ENCODE measurements around the gene NDUFS4. TPM values are rescaled to one million over a fixed set of nuclear protein-coding genes. Genes with fewer than 3 reads are reported as not detected.
A peak's percentile ranks its signal among the peaks of the same experiment; 100 is the strongest.
"Not testable (repeated sequence)": the region's sequence is repeated elsewhere in the genome, so short reads cannot be mapped to it uniquely, and the experiment has no call there.

NDUFS4 gene
- total RNA-seq, 1 donor from 2014 or later, result 71.3 TPM

DNA sequence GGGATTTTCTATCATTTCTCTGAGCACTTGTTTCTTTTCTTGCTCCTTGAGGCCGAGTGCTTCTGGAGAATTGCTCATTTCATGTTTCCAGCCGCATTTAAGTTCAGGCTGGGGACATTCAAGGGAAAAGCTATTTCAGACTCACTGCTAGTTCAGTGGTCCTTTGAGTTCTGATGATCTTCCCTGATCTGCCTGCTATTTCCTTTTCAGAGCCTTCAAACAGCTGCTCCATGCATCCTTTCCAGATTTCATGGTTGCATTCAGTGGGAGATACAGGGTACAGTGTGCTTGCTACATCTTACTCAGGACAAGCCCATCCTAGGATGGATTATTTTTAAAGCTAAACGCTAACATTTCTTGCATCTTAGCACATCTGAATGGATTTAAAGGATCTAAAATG, 14.7 kb downstream of the NDUFS4 start:
- DNase-seq (ENCODE audit: low spot score), result peak; percentile 58

DNA sequence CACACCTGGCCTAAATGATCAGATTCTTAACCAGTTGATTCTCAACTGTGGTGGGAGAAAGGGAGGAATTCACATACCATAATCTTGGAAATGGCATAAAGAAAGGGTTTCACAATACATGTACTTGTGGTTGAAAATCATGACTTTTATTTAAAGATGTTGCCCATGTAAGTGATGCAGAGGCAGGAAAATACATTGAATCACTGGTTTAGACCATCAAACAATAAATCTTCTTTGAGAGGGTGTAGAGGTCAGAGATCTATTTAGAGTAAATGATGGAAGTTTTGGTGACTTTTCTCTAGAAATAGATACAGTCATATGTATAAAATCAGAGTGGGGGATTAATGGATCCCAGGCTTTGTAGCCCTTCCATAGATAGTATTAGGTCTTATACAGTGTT, 15.4 kb downstream of the NDUFS4 start:
- no peak for DNase-seq (ENCODE audit: low spot score)

DNA sequence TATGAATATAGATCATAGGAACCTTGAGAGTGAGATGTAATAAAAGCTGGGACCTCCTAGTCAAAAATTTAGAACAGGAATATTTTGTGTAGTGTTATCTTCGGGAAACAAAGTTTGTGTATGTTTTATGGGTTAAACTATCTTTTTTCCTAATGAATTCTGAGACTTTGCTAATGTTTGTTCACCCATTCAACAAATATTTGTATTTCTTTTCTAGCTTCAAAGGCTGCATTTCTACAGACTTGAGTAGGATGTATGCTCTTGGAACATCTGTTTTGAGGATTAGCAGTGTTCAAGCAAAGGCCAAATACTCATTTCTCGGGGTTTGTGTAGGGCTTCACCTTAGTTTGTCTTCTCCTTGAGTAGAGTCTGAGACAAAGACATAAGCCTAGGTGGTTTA, 16.2 kb downstream of the NDUFS4 start:
- DNase-seq (ENCODE audit: low spot score), result no peak

DNA sequence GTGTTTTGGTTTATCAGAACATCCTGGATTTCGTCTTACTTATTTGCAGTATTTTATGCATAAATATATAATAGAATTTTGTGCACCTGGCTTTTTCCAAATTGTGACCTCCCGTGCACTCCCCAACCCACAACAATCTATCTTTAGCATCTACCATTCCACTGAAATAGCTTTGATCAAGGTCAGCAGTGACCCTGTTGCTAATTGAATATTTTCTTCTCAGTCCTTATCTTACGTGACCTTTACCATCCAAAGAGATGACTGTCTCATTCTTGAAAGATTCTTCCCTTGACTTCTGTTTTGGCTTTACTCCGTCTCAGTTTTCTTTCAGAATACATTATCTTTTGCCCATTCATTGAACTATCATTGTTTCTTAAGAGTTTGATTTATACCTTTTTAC, 18.4 kb downstream of the NDUFS4 start:
- no peak for DNase-seq (ENCODE audit: low spot score)

DNA sequence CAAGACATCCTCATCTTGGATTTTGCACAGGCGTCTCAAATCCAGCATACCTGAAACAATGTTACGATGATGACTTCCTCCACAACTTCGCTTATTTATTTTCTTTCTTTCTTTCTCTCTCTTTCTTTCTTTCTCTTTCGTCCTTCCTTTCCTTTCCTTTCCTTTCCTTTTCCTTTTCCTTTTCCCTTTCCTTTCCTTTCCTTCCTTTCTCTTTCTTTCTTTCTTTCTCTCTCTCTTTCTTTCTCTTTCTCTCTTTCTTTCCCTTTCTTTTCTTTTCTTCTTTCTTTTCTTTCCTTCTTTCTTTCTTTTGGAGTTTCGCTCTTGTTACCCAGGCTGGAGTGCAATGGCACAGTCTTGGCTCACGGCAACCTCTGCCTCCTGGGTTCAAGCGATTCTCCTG, 20.1 kb downstream of the NDUFS4 start:
- no peak for DNase-seq (ENCODE audit: low spot score)

DNA sequence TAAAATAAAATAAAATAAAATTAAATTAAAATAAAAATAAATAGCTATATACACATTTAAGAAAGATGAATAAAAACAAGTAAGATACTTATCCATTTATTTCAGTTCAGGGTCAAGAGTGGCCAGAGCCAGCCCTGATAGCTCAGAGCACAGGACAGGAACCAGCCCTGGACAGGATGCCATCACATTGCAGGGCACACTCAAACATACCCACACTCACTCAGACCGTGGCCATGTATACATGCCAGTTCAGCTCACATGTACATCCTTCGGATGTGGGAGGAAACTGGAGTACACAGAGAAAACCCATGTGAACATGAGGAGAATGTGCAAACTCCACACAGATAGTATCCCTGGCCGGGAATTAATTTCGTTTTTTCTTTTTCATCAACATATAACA, 21.8 kb downstream of the NDUFS4 start:
- DNase-seq (ENCODE audit: low spot score), result no peak

DNA sequence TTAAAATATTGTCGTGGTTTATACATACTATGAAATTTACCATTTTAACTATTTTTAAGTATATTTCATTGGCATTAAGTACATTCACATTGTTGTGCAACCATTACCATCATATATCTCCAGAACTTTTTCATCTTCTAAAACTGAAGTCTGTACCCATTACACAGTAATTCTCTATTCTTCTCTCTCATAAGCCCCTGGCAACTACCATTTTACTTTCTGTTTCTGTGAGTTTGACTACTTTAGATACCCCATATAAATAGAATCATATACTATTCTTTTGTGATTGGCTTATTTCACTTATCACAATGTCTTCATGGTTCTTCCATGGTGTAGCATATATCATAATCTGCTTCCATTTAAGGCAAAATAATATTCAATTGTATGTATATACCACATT, 30.3 kb downstream of the NDUFS4 start:
- no peak for DNase-seq (ENCODE audit: low spot score)

DNA sequence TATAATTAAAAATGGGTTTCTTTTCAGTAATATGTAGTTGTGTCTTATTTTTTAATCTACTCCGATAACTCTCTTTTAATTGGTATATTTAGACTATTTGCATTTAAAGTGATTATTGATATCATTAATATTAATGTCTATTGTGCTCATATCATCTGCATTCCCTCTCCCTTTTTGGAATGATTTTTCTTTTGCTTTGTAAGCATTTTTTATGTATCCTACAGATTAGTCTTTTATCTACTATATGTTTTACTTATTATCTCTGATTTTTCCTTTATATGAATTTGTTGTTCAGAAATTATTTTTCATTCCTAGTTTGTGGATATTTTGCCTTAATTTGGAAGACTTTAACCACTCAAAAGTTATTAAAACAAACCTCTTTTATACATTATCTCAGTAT, 34.0 kb downstream of the NDUFS4 start:
- no peak for DNase-seq (ENCODE audit: low spot score)

DNA sequence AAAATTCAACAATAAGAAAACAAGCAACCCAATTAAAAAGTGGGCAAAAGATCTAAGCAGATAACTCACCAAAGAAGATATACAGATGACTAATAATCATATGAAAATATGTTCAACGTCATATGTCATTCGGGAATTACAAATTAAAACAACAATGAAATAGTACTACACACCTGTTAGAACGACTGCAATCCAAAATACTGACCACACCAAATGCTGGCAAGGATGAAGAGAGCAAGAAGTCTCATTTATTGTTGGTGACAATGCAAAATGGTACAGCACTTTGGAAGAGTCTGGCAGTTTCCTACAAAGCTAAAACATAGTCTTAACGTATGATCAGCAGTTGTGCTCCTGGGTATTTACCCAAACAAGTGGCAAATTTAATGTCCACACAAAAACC, 37.5 kb downstream of the NDUFS4 start:
- no peak for DNase-seq (ENCODE audit: low spot score)

DNA sequence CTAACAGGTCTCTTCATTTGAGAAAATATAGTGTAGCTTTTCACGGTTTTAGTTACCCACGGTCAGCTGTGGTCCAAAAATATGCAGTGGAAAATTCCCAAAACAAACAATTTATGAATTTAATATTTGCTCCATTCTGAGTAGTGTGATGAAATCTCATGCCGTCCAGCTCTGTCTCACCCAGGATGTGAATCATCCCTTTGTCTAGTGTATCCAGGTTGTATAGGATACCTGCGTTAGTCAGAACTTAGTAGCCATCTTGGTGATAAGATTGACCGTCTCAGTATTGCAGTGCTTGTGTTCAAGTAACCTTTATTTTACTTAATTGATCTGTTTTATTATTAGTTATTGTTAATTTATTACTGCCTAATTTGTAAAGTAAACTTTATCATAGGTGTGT, 41.1 kb downstream of the NDUFS4 start:
- DNase-seq (ENCODE audit: low spot score), result no peak

DNA sequence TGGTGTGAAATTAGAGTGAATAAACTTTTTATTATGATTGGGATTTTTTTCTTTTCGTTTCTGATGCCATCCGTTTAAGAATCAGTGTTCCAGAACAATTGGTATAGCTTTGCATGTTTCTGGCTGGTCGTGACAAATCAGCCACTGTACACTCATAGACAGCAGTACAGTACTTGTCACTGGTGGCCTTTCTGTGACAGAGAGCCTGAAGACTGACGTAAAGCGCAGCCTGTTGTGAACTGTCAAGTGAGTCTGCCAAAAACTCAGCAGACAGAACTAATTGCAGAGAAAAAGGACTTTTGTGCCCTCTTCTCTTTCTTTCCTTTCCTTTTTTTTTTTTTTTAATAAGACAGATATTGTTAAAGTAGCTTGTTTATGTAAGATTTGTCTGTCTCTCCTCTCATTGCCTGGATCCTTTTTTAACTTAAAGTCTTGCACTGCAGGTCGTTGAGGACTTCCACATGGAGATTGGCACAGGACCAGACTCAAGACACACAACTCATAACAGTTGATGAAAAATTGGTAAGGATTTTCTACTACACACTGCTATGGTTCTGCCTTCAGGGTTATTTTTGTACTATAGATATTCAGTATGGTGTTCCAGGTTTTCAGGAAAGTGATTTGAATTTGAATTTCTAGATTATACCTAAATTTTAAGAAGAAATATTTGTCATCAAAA, 42.7 kb downstream of the NDUFS4 start:
- DNase-seq (ENCODE audit: low spot score), result peak; percentile 59

DNA sequence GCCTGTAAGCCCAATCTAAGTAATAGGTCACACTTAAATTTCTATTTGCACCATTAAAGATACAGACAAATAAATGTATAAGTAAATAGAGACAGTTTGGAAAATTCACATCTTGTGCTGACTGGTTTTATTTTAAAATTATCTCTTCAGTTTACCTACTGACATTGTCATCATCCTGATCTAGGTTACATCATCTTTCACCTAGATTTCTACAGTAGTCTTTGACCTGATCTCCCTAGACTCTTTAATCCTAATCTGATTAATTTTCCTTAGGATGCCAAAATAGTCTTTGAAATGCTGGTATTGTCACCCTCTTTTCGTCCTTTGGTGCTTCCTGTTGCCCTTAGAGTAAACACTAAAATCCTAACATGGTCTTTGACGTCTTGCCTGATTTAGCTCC, 43.9 kb downstream of the NDUFS4 start:
- DNase-seq (ENCODE audit: low spot score), result no peak

DNA sequence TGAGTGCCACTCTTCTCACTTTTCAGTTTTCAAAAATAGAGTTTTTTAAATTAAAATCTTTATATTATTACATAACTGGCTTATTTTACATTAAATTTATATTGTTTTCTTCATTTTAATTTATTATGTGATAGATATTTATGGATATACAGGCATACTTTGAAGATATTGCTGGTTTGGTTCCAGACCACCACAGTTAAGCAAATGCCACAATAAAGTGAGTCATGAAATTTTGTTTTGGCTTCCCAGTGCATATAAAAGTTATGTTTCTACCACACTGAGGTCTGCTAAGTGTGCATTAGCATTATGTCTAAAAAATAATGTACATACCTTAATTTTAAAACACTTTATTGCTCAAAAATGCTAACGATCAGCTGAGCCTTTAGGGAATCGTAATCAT, 47.4 kb downstream of the NDUFS4 start:
- peak; percentile 23 for DNase-seq (ENCODE audit: low spot score)

DNA sequence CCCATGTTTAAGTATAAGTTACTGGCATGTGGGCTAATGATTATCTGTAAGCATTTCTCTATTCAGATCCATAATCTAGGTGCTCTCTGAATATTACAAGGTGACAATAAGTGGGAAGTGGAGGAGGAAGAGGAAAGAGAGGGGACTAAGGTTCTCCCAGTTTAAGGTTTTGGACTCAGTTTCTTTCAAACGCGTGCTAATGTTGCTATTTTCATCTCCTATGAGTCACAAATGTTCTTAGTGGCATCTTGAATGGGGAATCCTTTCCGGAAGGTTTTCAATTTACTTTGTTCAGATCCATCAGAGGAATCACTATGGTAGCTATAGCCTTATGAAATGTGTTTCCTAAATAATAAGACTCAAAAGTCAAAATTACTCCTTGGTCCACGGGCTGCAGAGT, 48.5 kb downstream of the NDUFS4 start:
- not testable (repeated sequence) for DNase-seq (ENCODE audit: low spot score)

DNA sequence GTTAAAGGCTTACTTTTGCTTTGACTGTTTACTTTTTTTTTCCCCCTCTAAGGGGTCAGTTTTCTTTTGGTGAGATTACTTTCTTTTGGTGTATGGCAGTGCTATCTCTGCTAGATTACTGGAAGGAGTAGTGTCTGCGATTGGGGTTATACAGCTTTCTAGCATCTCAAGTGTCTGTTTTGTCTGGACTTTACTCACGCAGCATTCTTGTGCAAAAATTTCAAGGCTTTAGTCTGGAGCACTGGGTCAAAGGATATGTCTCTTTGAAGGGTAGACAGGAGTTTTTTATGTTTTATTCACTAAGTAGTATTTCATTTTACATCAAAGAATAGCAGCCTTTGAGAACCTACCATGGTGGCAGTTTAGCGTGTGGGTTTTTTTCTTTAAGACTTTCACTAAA, 52.6 kb downstream of the NDUFS4 start:
- DNase-seq (ENCODE audit: low spot score), result peak; percentile 88

DNA sequence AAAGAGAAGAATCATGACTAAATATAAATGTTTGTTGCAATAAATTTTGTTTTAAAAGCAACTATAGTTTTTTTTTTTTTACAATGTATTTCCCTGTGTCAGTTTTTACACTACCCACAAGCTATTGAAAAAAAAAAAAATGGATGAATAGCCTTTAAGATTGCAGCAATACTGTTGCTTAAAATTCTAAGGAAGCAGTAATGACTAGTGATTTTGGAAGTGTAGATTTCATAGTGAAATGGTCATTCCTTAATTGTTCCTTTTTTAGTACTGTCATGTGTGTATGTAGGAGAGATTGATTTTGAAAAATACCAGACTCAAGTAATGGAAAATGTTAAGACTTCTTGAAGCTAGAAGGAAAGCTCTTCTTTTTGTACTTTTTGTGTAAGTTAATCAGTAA, 53.1 kb downstream of the NDUFS4 start:
- peak; percentile 43 for DNase-seq (ENCODE audit: low spot score)

DNA sequence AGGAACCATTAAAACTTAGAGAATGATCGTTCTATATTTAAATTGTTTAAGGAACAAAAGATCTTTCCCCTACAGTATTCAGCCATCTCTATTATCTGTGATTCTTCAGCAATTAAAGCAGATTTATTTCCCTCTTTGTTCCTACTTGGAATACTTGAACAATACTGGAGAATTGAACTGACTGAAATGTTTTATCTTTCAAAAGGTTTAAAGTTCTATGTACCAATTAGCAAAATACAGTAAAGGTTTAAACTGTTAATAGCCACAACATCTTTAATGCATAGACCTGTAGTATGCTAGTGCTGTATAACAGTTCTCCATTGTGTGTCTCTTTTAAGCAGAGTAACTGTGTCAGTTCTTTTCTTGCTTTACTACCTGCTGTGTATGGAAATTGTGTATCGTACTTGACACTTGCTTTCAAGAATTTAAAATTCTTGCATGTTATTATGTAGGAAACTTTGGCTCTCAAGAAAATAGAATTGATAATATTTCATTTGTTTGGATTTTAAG, 54.0 kb downstream of the NDUFS4 start:
- DNase-seq (ENCODE audit: low spot score), result no peak

DNA sequence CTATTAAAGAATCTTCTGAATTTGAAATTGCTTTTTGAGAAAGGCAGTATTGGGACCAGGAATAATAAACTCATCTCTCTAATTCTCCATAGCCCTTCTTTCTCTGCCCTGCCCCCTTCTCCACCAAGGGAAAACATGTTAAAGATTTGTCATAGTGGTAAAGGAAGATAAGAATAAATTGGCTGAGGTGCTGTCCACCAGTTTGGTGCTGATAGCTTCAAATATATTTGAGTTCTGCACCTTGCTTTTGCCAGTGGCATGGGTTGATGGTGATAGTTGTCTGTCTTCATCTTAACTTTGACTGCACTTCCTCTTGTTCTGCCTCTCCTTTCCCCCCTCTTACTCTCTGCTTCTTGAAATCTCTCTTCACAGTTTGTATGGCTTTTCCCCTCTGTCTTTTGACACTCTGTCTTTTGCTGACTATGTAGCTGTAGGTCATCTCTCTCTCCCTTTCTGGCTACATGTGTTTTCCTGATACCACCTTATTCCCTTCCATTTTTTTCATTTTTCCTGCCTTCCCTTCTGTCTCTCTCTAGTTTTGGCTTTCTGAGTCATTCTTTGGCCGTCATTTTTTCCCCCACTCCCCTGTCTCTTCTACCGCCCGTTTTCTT, 56.6 kb downstream of the NDUFS4 start:
- no peak for DNase-seq (ENCODE audit: low spot score)

DNA sequence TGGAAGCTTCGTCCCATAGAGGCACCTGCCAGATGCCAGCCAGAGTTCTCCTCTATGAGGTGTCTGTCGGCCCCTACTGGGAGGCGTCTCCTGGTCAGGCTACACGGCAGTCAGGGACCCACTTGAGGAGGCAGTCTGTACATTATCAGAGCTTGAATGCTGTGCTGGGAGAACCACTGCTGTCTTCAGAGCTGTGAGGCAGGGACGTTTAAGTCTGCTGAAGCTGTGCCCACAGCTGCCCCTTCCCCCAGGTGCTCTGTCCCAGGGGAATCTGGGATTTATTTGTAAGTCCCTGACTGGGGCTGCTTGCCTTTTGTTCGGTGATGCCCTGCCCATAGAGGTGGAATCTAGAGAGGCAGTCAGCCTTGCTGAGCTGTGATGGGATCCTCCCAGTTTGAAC, 70.8 kb downstream of the NDUFS4 start:
- DNase-seq (ENCODE audit: low spot score), result no peak

DNA sequence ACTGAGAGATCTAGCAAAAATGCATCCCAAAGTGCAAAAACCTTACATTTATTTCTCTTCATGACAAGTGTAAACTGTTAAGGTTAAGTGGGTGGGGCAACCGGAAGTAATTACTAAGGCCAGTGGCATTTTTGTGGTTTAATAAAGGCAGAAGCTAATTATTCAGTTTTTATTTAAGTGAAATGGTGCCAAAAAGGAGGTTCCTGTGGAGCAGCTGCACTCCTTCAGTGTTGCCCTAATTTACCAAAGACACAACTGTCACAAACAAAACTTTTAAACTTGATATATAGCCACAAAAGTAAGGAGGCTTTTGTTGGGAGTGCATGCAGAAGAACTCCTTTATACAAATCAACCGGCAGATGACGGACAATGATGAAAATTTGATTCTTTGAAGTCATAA, 81.6 kb downstream of the NDUFS4 start:
- no peak for DNase-seq (ENCODE audit: low spot score)

DNA sequence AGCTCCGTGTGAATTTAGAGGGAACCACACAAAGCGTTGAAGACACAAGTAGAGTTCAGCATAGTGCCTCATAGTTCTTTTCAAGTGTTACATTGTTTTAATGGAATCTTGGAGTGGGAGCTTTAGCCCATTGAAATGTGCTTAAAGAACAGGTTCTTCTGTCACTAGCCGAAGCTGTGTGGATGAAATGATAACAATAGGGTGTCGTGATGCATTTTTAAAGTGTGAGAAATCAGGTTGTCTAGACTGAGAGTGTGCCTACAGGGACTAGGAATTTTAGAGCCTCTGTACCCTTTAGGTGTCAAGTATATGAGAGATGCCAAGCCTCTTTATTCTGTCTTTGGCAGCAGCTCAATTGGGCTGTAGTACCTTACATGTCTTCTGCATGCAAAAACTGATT, 83.0 kb downstream of the NDUFS4 start:
- no peak for DNase-seq (ENCODE audit: low spot score)

DNA sequence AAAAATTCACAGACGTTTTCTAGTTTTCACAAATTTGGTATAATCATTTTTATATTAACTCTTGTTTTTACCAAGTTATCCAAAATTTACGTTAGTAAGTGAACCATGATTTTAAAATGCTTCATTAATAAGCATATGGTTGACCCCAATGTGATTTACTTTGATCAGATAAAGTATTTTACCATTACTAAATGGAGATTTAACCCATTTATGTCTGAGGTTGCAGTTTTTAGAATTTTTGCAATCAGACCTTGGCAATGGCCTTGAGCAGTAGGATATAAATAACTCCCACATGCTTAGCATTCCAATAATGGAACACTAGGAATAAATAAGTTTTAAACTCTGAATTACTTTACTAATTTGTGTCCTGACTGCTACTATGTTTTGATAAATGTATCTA, 84.6 kb downstream of the NDUFS4 start:
- DNase-seq (ENCODE audit: low spot score), result no peak

DNA sequence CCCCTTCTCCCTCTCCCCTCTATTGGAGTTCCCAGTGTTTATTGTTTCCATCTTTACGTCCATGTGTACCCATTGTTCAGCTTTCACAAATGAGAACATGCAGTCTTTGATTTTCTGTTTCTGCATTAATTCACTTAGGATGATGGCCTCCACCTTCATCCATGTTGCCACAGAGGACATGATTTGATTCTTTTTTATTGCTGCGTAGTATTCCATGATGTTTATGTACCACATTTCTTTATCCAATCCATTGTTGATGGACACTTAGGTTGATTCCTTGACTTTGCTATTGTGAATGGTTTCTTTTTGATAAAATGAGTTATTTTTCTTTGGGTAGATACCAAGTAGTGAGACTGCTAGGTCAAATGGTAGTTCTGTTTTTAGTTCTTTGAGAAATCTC, 88.9 kb downstream of the NDUFS4 start:
- DNase-seq (ENCODE audit: low spot score), result no peak

DNA sequence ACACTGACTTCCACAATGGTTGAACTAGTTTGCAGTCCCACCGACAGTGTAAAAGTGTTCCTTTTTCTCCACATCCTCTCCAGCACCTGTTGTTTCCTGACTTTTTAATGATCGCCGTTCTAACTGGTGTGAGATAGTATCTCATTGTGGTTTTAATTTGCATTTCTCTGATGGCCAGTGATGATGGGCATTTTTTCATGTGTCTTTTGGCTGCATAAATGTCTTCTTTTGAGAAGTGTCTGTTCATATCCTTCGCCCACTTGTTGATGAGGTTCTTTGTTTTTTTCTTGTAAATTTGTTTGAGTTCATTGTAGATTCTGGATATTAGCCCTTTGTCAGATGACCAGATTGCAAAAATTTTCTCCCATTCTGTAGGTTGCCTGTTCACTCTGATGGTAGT, 100.1 kb downstream of the NDUFS4 start:
- DNase-seq (ENCODE audit: low spot score), result not testable (repeated sequence)

All from umbilical cord (tissue), 2 donors.